Esophagus squamous epithelium (tissue), 5 donors: ENCODE data around the gene MRPL38. TPM values are rescaled to one million over a fixed set of nuclear protein-coding genes. Genes with fewer than 3 reads are reported as not detected.

Source experiments
- DNase-seq: peaks from one replicate; lab custom pipeline; 2025; lab: John Stamatoyannopoulos, UW
- H3K27ac ChIP-seq, 4 donors: fragments of 200-600 bp; sonication (generic); one replicate each; pipeline ENCODE4 v1.5.1; 2016 to 2019; ENCODE audit warnings: mild to moderate bottlenecking in 1 of 4
- H3K27me3 ChIP-seq, 4 donors: fragments of 200-600 bp; sonication (generic); 1 replicate in 3 of 4; 2 replicates in 1 of 4; pipeline versions ENCODE4 v1.5.1 to v1.6.0; 2017 to 2021; ENCODE audit warnings: antibody characterized with exemption in 1 of 4
- H3K36me3 ChIP-seq, 3 donors: fragments of 200-600 bp; sonication (generic); one replicate each; pipeline ENCODE4 v1.5.1; 2016 to 2019
- H3K4me1 ChIP-seq, 3 donors: fragments of 200-600 bp; sonication (generic); one replicate each; pipeline ENCODE4 v1.5.1; 2017 to 2019
- H3K4me3 ChIP-seq, 4 donors: fragments of 200-600 bp; sonication (generic); 1 replicate in 3 of 4; 2 replicates in 1 of 4; pipeline ENCODE4 v1.5.1; 2016 to 2019; ENCODE audit warnings: mild to moderate bottlenecking in 2 of 4, moderate library complexity in 1 of 4
- H3K9me3 ChIP-seq, 3 donors: fragments of 200-600 bp; sonication (generic); one replicate each; pipeline ENCODE4 v1.5.1; 2016 to 2019
- POLR2A ChIP-seq, 4 donors: fragments of 450-650 bp; IDR thresholded peaks; one replicate each; pipeline ENCODE4 v1.6.1; 2017; ENCODE audit warnings: antibody characterized with exemption in 4 of 4, mild to moderate bottlenecking in 4 of 4, moderate library complexity in 3 of 4
- WGBS, 2 donors: methylation state at CpG; one replicate each; pipeline ENCODE4 v1.1.5; 2018; 5-methylcytosine and 5-hydroxymethylcytosine counted together
- intact Hi-C: fragments of 100-400 bp; cut with DNase I; formaldehyde crosslinking; loops from one replicate; pipeline ENCODE4 v1.15.0; 2022
- total RNA-seq, 4 donors: library from RNA; depleted of rRNA; stranded (reverse); fragments of >200 nt; gene quantifications; one replicate each; pipeline ENCODE4 v1.1.0, GENCODE V29; 2016
- TF ChIP-seq, protein P1 (sequence below), 6 experiments: fragments of 450-650 bp in 4 of 6; fragments of 200-600 bp in 2 of 6; sonication (generic) in 2 of 6; IDR thresholded peaks; one replicate each; pipeline ENCODE4 v1.5.1; 2016 to 2019; ENCODE audit warnings: antibody characterized with exemption in 6 of 6, mild to moderate bottlenecking in 4 of 6, moderate library complexity in 4 of 6
- donor health status: DM: yes; HTN: yes; CAD: no.

MRPL38 gene
- total RNA-seq, 4 donors from 2014 or later, result 40.2 to 49.2 (median 41.0) TPM

GRCh38 chr17:75942473-75942872 lies 37.8 kb upstream of the MRPL38 start:
- intact Hi-C loops, result loop anchor here (10.0 kb wide), 1 partner anchor 462 kb away; no protein-coding TSS in a partner anchor
- TF ChIP-seq, protein P1, sequence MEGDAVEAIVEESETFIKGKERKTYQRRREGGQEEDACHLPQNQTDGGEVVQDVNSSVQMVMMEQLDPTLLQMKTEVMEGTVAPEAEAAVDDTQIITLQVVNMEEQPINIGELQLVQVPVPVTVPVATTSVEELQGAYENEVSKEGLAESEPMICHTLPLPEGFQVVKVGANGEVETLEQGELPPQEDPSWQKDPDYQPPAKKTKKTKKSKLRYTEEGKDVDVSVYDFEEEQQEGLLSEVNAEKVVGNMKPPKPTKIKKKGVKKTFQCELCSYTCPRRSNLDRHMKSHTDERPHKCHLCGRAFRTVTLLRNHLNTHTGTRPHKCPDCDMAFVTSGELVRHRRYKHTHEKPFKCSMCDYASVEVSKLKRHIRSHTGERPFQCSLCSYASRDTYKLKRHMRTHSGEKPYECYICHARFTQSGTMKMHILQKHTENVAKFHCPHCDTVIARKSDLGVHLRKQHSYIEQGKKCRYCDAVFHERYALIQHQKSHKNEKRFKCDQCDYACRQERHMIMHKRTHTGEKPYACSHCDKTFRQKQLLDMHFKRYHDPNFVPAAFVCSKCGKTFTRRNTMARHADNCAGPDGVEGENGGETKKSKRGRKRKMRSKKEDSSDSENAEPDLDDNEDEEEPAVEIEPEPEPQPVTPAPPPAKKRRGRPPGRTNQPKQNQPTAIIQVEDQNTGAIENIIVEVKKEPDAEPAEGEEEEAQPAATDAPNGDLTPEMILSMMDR (IDR thresholded peaks at IDR 0.05), result no peak
- no peak for TF ChIP-seq POLR2A (IDR thresholded peaks at IDR 0.05)
- H3K4me1 ChIP-seq, result peaks cover 5 to 16% (median 11%) of the 10 kb centered on the region in 3 donors
- 89 to 95% methylated on average over 4 of the region's 4 CpGs for WGBS, 2 donors
- no peak for DNase-seq
- no peaks in the 10 kb centered on the region for H3K9me3 ChIP-seq
- H3K27me3 ChIP-seq, result no peaks in the 10 kb centered on the region
- peaks cover 0 to 43% (median 15%) of the 10 kb centered on the region in 3 donors for H3K36me3 ChIP-seq
- H3K4me3 ChIP-seq, result no peak overlapping the region
- no peak overlapping the region for H3K27ac ChIP-seq

DNA sequence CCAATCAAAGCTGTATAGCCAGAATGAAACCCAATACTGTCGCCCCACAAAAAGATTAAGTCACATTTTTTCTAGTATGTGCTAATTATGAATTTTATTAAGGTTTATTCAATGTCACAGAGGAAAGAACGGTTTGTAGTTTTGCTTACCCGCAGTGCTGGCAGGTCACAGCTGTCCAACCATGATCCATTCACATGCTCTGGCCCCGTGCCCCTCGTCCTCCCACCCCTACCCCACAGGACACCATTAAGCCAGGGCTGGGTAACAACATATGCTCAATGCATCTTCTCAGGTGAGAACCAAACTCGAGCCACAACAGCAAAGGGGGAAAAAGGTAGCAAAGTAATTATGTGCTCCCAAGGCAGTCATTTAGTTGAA lies 36.7 kb upstream of the MRPL38 start:
- 39 to 44% methylated on average over 5 to 6 of the region's 6 CpGs for WGBS, 2 donors
- H3K4me3 ChIP-seq, result peak overlapping the region; percentile 55 to 95 (median 68)
- DNase-seq, result no peak
- peak overlapping the region; percentile 7 to 88 (median 65) for H3K27ac ChIP-seq
- no peaks in the 10 kb centered on the region for H3K9me3 ChIP-seq
- peaks cover 5 to 16% (median 11%) of the 10 kb centered on the region in 3 donors for H3K4me1 ChIP-seq
- peaks cover 0 to 32% (median 9%) of the 10 kb centered on the region in 3 donors for H3K36me3 ChIP-seq
- TF ChIP-seq, protein P1 (IDR thresholded peaks at IDR 0.05), result no peak
- intact Hi-C loops, result loop anchor here (10.0 kb wide), 1 partner anchor 463 kb away; no protein-coding TSS in a partner anchor
- H3K27me3 ChIP-seq, result no peaks in the 10 kb centered on the region

DNA sequence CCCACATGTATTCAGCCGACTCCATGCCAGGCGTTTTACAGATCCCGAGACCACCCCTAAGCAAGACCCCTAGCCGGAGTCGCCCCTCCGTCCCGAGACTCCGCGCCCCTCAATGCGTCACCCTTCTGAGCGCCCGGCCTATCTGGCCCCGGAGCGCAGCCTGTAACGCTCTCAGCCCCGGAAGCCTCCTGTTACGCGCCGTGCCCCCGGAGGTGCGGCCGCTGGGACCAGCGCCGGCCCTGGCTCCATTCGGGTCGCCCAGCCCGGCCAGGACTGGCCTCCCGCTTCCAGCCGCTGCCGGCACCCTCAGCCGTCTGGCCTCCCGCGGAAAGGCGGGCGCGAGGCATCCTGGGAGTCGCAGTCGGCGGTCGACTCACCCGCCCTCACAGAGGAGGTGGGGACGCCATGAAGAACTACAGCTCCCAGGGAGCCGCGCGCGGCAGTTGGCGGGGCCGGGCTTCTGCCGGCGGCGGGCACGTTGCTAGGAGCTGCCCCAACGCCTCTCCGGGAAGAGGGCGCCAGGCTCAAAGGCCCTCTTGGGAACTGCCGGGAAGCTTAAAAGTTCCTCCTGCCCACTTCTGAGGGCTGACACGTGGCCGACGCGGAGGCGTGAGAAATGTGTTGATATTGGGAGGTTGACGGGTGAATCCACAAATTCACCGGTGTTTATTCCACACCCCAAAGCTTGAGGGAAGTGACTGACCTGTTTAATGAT lies 36.2 kb upstream of the MRPL38 start, which contains the start of gene FBF1:
TSS of gene FBF1 (minus strand) at position 316 of the 715 bp plus-strand sequence. CDS start 2,893 bp downstream, outside the sequence.
- Histone ChIP-seq H3K36me3 (peaks cover 0 to 27% (median 6%) of the 10 kb centered on the region in 3 donors), H3K27ac (peak within 1 kb of the TSS; percentile 86 to 88 (median 87)), H3K4me1 (peaks cover 5 to 16% (median 11%) of the 10 kb centered on the region in 3 donors), H3K9me3 (no peaks in the 10 kb centered on the region), H3K4me3 (peak within 1 kb of the TSS; percentile 55 to 95 (median 68)), H3K27me3 (no peaks in the 10 kb centered on the region)
- intact Hi-C loops, result loop anchor here (10.0 kb wide), 1 partner anchor 464 kb away; no protein-coding TSS in a partner anchor
- WGBS, 2 donors, result 0 to 2% methylated on average over 4 to 11 of the region's 63 CpGs
- peak; percentile 54 for DNase-seq
- TF ChIP-seq, protein P1 (IDR thresholded peaks at IDR 0.05), result peak in 2 of 6 experiments; percentile 10 to 44
- TF ChIP-seq POLR2A (IDR thresholded peaks at IDR 0.05), result peak in 3 of 4 donors; percentile 76 to 82 (median 77)

DNA sequence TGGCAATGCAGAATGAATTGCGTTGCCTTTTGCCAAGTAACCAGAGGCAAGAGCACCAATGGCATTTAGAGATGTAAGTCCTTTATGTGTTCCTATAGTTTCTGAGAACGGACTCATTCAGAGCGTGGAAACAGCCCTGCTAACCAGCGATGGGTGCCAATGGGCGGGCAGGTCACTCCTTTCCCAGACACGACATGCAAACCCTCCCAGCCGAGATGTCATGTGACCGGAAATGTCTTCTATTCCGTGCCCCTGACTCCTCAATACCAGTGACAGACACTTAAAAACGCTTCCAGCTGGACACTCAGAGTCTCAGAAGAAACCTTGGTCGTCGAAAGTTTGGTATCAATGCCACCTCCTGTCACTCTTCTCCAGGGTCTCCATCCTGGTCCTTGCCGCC lies 33.0 kb upstream of the MRPL38 start:
- Histone ChIP-seq H3K9me3 (no peaks in the 10 kb centered on the region), H3K27me3 (no peaks in the 10 kb centered on the region), H3K27ac (no peak overlapping the region), H3K4me3 (no peak overlapping the region), H3K4me1 (peaks cover 5 to 25% (median 11%) of the 10 kb centered on the region in 3 donors), H3K36me3 (no peaks in the 10 kb centered on the region)
- 82 to 87% methylated on average over 12 to 13 of the region's 13 CpGs for WGBS, 2 donors
- TF ChIP-seq POLR2A (IDR thresholded peaks at IDR 0.05), result no peak
- TF ChIP-seq, protein P1 (IDR thresholded peaks at IDR 0.05), result no peak
- no peak for DNase-seq
- intact Hi-C loops, result no loop called here

DNA sequence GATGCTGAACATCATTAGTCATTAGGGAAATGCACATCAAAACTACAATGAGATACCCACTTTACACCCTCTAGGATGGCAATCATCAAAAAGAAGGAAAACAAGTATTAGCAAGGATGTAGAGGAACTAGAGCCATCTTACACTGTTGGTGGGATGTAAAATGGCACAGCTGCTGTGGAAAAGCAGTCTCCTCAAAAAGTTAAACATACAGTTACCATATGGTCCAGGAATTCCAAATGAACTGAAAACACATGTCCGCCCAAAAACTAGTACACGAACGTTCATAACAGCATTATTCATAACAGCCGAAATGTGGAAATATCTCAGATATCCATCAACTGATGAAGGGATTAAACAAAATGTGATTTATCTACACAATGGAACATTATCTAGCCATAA lies 29.1 kb upstream of the MRPL38 start:
- no peak overlapping the region for H3K4me3 ChIP-seq
- H3K4me1 ChIP-seq, result peaks cover 0 to 14% (median 0%) of the 10 kb centered on the region in 3 donors
- TF ChIP-seq, protein P1 (IDR thresholded peaks at IDR 0.05), result no peak
- TF ChIP-seq POLR2A (IDR thresholded peaks at IDR 0.05), result no peak
- intact Hi-C loops, result no loop called here
- no peak for DNase-seq
- no peaks in the 10 kb centered on the region for H3K36me3 ChIP-seq
- WGBS, 2 donors, result 85 to 86% methylated on average over 4 of the region's 4 CpGs
- H3K27ac ChIP-seq, result no peak overlapping the region
- H3K27me3 ChIP-seq, result no peaks in the 10 kb centered on the region
- no peaks in the 10 kb centered on the region for H3K9me3 ChIP-seq
